ENCODE data around the gene SLC24A3. TPM values are rescaled to one million over a fixed set of nuclear protein-coding genes. Genes with fewer than 3 reads are reported as not detected.

Gene SLC24A3
- total RNA-seq, 1 donor from 2014 or later = 0.96 TPM

DNA sequence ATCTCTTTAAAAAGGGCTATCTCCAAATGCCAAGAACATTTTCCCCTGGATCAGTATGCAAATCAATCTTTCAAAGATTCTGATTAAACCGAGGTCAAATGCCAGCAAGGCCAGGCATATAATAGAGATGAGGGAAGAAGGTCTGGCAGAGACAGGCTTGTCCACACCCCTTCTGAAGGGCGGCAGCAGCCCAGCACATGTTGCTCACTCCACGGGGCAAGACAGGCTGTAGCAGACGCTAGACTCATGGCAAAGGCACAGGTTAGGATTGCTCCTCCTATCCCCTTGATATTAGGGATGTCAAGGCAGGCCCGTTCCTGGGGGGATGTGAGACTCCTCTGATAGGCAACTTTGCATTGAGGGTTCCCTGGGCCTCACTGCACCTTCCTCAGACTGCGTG is 440.9 kb downstream of the SLC24A3 start:
- no peak for DNase-seq (ENCODE audit: low spot score, unreplicated experiment)
- no peak overlapping the region for H3K27ac Mint-ChIP-seq
- H3K27me3 Mint-ChIP-seq = peaks cover 7% of the 10 kb centered on the region
- no peak overlapping the region for H3K4me3 Mint-ChIP-seq (ENCODE audit: low read depth)
- H3K4me1 Mint-ChIP-seq (ENCODE audit: low read depth) = no peaks in the 10 kb centered on the region
- no peaks in the 10 kb centered on the region for H3K36me3 Mint-ChIP-seq (ENCODE audit: insufficient read depth)
- TF ChIP-seq CTCF (IDR thresholded peaks at IDR 0.05; ENCODE audit: unreplicated experiment) = no peak
- H3K9me3 Mint-ChIP-seq (ENCODE audit: low read depth) = peaks cover 3% of the 10 kb centered on the region

DNA sequence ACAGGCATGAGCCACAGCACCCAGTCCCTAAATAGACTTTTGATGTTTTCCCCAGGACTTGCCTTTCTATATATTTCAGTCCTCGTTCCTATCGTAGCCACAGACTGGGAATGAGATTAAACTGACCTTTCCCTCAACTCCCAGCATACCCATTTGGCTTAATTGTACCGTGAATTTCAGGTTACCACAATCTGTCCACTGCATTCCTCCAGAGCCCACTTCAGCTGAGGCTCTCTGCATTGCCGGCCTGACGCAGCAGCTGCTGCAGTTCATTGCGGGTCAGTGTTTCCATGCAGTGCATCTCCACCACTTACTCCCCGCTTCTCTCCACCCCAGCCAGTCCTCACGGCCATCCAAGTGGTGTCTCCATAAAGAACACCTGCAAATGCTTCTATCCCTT is 442.5 kb downstream of the SLC24A3 start:
- Mint-ChIP-seq H3K36me3 (ENCODE audit: insufficient read depth) (no peaks in the 10 kb centered on the region), H3K27ac (no peak overlapping the region), H3K4me3 (ENCODE audit: low read depth) (no peak overlapping the region), H3K4me1 (ENCODE audit: low read depth) (no peaks in the 10 kb centered on the region), H3K9me3 (ENCODE audit: low read depth) (peaks cover 3% of the 10 kb centered on the region), H3K27me3 (peaks cover 7% of the 10 kb centered on the region)
- no peak for TF ChIP-seq CTCF (IDR thresholded peaks at IDR 0.05; ENCODE audit: unreplicated experiment)
- no peak for DNase-seq (ENCODE audit: low spot score, unreplicated experiment)

GRCh38 chr20:19658137-19658536 is 445.7 kb downstream of the SLC24A3 start:
- H3K27me3 Mint-ChIP-seq = peaks cover 21% of the 10 kb centered on the region

GRCh38 chr20:19659448-19659847 is 447.0 kb downstream of the SLC24A3 start:
- H3K9me3 Mint-ChIP-seq (ENCODE audit: low read depth) = no peaks in the 10 kb centered on the region

More at GRCh38 chr20:19658137-19658536, 445.7 kb downstream of the SLC24A3 start:
- Mint-ChIP-seq H3K9me3 (ENCODE audit: low read depth) (no peaks in the 10 kb centered on the region), H3K4me1 (ENCODE audit: low read depth) (peaks cover 9% of the 10 kb centered on the region), H3K4me3 (ENCODE audit: low read depth) (no peak overlapping the region), H3K27ac (no peak overlapping the region), H3K36me3 (ENCODE audit: insufficient read depth) (no peaks in the 10 kb centered on the region)
- DNase-seq (ENCODE audit: low spot score, unreplicated experiment) = no peak
- no peak for TF ChIP-seq CTCF (IDR thresholded peaks at IDR 0.05; ENCODE audit: unreplicated experiment)

DNA sequence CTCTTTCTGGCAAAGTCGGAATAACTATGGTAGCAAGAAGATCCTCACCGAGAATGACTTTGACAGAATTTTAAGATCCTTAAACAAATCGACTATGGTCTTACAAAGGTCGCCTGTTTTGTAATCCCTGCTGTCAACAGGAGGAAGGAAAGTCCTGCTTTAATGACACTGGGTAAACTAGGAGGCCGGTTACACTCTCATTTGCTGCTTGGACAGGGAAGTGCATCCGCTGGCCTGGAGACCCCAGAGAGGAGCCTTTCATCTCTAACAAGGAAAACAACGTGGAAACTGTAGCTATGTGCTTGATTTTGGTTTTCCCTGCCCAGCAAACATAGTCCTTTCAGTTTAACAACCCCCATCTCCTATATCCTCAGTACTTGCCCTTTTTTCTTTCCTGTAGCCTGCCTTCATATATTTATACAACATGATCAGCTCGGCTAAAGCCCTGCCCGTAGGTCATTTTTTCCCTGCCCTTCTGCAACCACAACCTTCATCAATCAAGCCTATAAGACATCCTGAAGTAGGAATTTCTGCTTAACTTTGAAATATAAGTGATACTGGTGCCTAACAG is 448.5 kb downstream of the SLC24A3 start:
- no peak overlapping the region for H3K27ac Mint-ChIP-seq
- DNase-seq (ENCODE audit: low spot score, unreplicated experiment) = no peak
- no peaks in the 10 kb centered on the region for H3K9me3 Mint-ChIP-seq (ENCODE audit: low read depth)
- peaks cover 35% of the 10 kb centered on the region for H3K27me3 Mint-ChIP-seq
- no peaks in the 10 kb centered on the region for H3K36me3 Mint-ChIP-seq (ENCODE audit: insufficient read depth)
- TF ChIP-seq CTCF (IDR thresholded peaks at IDR 0.05; ENCODE audit: unreplicated experiment) = no peak
- peaks cover 9% of the 10 kb centered on the region for H3K4me1 Mint-ChIP-seq (ENCODE audit: low read depth)
- no peak overlapping the region for H3K4me3 Mint-ChIP-seq (ENCODE audit: low read depth)

More at GRCh38 chr20:19659448-19659847, 447.0 kb downstream of the SLC24A3 start:
- Mint-ChIP-seq H3K4me3 (ENCODE audit: low read depth) (no peak overlapping the region), H3K4me1 (ENCODE audit: low read depth) (peaks cover 9% of the 10 kb centered on the region), H3K27ac (no peak overlapping the region), H3K36me3 (ENCODE audit: insufficient read depth) (no peaks in the 10 kb centered on the region), H3K27me3 (peaks cover 34% of the 10 kb centered on the region)
- TF ChIP-seq CTCF (IDR thresholded peaks at IDR 0.05; ENCODE audit: unreplicated experiment) = no peak
- no peak for DNase-seq (ENCODE audit: low spot score, unreplicated experiment)
